ENCODE data around the gene NRXN3.
"Not testable (repeated sequence)": the region's sequence is repeated elsewhere in the genome, so short reads cannot be mapped to it uniquely, and the experiment has no call there.

The NRXN3 gene

DNA sequence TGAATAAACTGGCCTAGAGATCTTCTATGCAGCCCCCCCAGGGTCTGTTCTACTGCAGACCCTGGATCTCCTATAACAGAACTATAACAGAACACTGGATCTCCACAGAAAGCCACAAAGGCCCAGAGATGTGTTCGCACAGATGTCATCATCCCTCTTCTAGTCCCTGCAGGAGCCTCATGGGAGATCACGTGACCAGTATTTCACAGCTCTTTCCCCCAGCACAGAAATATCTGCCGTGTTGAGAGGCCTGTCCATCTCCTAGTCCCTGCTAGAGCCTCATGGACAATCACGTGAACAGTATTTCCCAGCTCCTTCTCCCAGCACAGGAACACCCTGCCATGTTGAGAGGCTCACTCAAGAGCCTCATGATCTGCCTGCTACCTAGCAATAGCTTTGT is 331.7 kb downstream of the NRXN3 start:
- DNase-seq: no peak

DNA sequence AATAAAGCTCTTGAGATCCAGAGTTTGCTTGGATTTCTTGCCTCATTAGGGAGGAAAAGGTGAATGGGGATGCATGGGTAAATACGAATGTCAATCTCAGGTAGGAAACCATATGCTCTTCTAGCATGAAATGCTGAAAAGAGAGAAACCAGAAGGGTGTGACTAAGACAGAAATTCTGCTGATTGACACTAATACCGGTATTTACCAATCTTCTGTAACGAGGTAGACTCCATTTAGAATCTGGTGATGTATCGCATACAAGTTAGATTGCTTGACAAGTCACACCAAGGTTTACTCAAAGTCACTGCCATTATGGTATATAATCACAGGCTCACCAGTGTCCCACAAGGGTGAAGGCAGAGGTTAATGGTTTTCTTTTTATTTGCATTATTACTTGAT is 337.9 kb downstream of the NRXN3 start:
- no peak for DNase-seq

DNA sequence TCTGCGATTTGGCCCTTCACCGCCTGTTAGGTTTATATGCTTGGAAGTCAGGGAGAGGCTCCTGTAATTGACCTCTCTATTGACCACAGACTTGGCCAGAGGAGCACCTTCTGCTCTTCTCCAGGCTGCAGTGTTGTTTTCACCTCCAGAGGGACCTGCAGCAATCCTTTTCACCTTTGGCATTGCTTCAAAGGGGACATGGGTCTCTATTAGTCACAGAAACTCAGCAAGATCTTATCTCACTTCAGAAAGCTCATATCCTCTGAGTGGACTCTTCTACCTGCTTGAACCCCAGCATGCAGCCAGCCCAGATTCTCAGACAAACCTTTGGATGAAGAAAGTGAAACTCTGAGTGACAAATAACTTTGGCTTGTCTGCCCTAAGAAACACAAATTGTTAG is 339.3 kb downstream of the NRXN3 start:
- DNase-seq: no peak

DNA sequence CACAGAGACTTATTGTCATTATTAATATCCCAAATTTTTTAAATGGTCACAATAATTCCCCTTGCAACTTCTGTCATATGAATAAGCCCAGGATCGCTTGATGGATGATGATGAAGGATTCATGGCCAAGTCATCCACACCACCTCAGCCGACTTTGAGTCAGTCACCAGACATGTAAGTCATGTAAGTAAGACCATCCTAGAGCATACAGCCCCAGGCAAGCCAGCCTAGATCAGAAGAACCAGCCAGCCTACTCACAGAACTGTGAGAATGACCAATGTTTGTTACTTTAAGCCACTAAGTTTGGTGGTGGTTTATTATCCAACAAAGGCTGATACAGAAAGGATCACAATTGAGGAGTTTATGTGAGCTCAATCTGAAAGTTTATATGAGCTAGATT is 341.8 kb downstream of the NRXN3 start:
- DNase-seq: no peak

DNA sequence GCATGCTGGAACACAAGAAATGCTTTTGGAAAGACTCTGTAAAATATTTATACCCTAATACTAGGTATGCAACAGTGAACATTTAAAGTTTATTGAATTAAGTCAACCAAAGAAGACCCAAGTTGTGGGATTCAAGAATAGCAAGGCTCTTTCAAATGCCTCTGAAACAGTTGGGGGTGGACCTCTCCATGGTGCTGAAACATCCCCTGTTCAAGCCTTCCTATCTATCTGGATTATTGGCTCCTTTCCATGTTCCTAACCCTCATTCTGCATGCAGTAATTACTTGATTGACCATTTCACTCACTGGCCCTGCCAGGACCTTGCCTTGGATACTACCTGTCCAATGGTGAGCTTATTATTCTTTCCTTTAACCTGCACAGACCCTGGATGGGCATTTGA is 349.7 kb downstream of the NRXN3 start:
- DNase-seq: peak; percentile 22

DNA sequence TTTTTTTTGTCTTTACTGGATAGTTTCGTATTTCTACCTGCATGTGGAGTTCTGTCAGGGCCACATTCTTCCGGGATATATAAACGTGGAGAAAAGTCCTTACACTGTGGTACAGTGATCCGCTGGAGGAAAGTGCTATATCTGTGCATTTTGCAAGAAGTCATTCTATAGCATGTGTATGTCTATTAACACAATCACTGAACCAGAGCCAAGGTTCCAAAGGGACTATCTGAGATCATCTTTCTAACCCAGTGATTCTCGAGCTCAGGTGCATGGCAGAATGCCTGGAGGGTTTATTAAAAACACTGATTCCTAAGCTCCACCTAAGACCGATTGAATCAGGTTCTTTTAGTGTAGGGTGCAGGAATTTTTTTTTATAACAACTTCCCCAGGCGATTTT is 354.0 kb downstream of the NRXN3 start:
- no peak for DNase-seq

DNA sequence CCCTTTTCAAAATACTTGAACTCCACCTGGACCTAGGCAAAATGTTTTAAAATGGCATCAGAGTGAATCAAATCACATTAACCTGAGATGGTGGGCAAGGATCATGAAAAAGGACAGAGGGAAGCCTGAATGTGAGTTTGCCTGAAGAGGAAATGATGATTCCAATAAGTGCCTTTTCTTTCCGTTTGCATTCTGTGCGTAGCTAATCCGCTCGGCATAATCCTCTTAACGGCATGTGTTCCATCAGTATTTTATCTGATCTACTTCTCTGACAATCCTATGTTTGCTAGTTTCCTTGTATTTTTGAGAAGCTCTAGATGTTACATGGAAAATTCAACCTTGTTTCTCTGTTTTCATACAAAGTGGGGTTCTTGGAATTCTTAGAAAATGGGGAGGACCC is 354.6 kb downstream of the NRXN3 start:
- no peak for DNase-seq

DNA sequence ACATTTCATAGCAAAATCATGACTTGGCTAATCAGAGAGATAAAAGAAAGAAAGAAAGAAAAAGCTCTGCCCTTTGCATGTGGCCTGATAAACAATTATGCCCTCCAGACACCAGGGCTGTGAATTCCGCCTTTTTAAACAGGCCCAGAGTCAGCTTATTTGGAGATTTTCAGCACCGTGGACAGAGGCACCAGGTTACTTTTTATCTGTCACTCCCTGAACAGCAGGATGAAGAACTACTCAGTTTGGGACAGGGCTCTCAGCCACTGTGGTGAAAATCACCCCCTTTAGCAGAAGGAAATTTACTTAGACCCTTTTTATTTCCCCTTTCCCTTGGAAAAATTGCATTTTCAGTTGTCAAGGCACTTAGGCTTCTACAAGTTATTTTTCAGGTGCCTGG is 359.9 kb downstream of the NRXN3 start:
- DNase-seq: peak; percentile 14

DNA sequence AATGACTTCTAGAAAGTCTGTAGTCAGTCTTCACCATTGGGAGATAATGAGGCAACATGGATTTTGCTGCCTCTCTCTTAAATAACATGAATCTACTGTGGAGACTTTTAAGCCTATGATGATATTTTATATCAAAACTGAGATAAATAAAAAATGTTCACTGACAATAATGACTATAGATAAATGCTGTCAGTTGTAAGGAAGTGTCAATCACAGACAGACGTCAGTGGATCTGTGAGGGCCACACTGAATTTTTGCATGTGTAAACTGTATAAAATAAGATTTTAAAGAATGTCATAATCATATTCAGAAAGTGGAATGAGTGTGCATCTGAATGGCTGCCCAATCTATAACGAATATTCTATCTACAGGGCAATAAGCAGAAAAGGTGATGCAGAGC is 364.0 kb downstream of the NRXN3 start:
- DNase-seq: no peak

DNA sequence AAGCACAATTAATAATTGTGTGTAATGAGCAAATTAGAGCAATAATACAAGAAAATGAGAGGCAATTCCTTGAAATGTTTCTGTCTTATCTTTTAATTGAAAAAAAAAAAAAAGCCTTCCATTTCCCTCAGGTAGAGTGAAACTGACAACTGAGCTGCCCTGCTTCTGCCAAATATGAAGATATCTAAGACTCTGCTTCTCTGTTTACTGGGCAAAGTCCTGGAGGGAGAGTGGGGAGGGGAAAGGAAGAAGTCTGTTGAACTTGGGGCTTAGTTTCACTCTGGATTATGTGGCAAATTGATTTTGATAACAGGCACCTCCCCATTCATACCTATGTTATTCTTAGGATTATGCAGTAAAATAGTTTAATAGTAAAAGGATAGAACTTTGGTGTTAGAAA is 364.9 kb downstream of the NRXN3 start:
- DNase-seq: no peak

DNA sequence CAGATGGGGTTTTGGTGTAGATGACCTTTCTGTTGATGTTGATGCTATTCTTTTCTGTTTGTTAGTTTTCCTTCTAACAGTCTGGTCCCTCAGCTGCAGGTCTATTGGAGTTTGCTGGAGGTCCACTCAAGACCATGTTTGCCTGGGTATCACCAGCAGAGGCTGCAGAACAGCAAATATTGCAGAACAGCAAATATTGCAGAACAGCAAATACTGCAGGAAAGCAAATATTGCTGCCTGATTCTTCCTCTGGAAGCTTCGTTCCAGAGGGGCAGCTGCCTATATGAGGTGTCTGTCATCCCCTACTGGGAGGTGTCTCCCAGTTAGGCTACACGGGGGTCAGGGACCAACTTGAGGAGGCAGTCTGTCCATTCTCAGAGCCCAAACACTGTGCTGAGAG is 371.6 kb downstream of the NRXN3 start:
- not testable (repeated sequence) for DNase-seq

DNA sequence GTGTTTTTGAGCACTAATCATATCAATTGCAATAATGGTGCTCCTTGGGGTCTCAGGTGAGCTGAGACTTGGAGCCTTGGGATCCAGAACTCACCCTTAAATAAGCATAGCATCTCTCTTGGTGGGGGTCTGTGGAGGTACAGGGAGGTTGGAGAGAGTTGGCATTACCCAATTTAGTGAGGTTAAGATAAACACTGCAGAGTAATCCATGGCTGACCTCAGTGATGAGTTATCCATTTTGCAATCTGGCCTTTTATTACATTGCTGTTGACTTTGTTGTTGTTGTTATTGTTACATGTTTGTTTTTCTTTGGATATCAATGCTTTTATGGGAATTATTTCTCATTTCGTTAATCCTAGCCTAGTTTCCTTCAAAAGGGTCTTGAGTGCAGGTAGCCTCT is 373.3 kb downstream of the NRXN3 start:
- no peak for DNase-seq

DNA sequence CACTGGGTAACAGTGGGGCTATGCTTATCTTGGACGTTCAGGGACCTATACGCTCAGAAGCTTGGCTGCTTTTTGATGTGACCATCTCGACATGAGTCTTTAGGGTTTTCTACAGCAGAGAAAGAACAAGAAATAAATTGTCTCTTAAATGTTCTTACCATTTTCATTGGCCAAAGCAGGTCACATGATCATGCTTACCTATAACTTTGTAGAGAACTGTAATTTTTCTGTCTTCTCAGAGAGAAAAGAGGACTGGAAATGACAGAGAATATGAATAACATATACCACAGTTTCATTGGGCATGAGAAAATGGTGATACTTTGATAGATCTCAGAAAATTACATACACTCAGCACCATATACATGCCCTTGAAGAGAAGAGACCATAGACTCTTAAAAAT is 390.9 kb downstream of the NRXN3 start:
- DNase-seq: no peak

DNA sequence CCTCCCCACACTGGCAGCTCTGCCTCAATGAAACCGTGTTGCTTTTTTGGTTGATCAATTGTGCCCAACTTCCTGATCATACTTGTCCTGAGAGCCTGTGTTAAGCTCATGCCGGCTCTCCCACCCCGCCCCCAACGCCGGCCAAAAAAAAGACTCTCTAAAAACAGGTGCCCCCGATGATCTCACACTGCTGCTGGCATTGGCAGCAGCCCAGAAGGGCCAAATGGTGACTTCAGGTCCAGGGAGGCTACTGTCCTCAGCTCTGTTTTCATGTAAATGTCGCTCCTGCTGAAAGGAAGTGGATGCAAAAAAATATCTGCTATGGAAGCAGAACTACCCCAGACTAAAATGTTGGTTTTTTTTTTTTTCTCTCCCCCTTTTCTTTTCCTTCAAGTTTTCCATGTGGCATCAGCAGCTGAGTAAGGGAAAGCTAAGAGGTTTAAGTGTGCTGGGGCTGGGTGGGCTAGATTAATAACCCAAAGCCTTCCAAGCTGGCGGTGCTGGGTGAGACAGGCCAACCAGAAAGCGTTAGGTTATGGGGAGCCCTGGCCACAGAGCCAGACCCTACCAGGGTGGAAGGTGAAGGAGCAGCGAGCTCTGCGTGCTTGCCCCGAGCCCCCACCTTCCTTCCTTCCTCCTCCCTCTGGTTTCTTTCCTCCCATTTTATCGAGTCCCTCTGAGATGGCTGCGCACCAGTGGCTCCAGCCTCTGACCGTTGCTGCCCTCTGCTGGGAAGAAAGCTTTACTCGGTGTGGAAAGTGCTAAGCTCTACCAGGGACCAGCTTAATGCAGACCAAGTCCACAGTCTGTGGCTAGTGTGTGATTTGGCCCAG is 396.1 kb downstream of the NRXN3 start:
- DNase-seq: peak; percentile 63

DNA sequence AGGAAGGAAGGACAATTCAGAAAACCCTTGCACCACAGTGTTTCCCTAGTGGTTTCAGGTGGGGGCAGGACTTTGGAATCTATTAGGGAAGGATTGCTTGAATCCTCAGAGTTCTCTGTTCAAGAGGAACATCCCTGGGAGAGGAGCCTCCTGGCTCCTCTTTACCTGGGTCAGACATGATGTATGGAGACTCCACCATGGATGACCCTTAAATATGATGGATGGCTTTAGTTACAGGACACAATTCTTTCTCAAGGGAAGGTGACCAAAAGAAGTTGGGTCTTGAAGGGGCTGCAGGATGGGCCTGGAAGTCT is 396.6 kb downstream of the NRXN3 start:
- no peak for DNase-seq

DNA sequence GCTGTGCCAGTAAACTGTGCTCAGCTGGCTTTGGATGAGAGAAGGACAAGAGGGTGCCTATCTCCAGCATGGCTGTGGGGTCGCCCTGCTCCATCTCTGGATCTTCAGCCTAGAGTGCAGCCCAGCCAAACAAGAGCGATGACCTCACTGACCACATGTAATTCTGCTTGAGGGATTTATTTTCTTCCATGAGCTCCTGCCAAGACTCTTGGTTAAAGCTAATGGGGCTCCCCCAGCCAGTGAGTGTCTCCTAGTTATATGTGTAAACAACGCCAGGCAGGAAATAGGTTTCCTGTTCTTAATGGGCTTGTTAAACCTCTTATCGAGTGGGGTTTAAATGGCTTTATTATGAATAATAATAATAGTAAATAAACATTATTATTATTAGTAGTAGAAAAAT is 397.2 kb downstream of the NRXN3 start:
- DNase-seq: peak; percentile 4

DNA sequence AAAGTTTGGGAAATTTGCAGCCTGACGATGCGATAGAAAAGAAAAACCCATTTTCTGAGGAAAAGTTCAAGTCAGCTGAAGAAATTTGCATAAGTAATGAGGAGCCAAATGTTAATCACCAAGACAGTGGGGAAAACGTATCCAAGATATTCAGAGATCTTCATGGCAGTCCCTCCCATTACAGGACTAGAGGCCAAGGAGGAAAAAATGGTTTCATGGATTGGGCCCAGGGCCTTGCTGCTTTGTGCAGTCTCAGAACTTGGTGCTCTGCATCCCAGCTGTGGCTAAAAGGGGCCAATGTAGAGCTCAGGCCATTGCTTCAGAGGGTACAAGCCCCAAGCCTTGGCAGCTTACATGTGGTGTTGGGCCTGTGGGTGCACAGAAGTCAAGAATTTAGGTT is 403.6 kb downstream of the NRXN3 start:
- DNase-seq: not testable (repeated sequence)

DNA sequence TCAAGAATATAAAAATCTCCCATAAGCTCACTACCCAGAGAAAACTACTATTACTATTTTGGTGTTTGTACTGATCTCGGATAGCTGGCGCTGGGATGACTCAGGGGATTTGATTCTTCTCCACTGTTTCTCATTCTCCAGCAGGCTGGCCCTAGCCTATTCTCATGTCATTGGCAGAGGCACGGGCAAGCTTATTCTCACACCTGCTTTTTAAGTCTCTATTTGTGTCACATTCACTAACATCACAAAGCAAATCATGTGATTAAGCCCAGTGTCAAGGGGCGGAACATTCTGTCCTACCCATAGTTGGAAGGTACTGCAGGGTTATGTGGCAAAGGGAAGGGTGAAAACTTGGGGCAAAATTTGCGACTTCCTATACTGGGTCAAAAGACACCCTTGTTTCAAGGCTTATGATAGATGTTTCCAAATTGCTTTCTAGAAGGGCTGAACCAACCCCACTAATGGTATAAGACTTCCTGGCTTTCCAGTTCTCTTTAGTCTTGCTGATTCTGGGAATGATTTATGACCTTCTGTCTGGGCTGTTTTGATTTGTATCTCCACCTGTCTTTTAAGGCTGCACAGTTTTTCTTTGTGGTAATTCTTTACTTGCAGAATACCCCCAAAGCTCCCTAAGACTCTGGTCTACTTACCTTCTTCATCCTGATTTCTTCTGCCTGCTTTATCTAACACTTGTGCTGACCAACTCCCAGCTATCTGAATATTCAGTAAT is 406.4 kb downstream of the NRXN3 start:
- no peak for DNase-seq

DNA sequence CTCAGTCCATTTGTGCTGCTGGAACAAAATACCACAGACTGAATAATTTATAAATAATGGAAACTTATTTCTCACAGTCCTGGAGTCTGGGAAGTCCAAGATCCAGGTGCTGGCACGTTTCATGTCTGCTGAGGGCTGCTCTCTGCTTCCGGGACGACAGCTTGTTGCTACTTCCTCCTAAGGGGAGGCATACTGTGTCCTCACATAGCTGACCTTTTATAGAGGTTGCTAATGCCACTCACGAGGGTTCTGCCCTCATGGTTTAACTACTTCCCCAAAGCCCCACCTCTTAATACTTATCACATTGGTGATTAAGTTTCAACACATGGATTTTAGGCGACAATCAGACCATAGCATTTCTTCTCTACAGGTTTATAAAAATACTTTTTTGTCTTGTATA is 411.1 kb downstream of the NRXN3 start:
- no peak for DNase-seq

DNA sequence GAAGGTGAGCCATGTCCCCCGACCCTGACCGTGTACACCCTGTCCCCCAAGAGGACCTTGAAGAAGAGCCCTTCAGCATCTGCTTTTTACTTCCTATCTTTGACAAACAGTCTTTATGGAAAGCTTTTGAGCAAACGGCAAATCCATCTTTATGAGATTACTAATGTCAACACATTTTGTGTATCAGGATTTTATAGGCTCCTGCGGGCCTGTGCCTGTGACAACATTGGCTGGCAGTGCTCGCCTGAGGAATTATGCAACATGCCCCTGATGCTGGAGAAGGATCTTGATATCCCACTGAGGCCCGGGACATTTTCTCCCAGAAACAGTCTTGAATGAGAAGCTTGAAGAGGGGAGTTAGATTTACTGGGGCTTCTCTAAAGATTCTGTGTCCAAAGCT is 416.5 kb downstream of the NRXN3 start:
- no peak for DNase-seq

DNA sequence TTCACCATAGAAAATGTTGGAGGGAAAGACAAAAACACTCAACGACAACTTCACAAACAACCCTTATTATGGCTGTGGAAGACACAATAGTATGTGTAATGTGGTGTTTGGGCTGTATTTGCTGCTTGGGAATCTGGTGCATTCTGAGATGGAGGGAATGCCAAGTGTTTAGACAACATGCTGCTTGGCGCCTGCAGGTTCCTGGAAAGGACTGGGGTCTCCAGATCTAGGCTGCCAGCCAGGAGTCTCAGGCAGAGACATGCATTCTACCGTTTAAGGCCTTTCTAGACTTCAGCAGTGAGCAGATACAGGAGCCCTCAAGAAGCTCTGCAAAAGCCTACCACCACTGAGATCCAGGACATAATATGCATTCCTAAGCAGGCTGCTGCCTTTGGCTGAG is 418.7 kb downstream of the NRXN3 start:
- no peak for DNase-seq

DNA sequence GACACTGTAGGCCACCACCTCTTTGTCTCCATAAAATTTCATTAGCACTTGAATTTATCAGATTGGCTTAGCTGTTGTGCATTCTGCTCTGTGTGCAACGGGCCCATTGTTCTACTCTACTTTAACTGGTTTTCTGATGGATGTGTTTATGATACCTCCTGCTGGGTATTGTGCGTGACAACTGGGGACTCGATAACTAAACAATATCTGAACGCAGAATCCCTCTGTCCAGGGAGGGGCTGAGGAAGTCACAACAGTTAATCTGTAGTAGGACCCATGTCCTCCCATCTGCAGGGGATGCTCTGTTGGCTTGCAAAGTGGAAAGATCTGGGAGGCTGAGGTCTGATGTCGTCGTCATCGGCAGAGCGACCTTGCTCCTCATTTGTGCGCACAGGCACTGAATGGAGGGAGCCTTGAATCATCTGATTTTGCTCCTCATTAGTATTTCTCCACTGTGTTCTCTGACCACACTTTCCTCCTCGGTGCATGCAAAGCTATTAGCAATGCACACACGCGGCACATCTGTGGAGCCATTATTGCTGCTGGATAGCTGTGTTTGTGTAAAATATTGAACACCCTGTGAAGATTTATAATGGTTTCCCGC is 422.5 kb downstream of the NRXN3 start:
- DNase-seq: no peak

DNA sequence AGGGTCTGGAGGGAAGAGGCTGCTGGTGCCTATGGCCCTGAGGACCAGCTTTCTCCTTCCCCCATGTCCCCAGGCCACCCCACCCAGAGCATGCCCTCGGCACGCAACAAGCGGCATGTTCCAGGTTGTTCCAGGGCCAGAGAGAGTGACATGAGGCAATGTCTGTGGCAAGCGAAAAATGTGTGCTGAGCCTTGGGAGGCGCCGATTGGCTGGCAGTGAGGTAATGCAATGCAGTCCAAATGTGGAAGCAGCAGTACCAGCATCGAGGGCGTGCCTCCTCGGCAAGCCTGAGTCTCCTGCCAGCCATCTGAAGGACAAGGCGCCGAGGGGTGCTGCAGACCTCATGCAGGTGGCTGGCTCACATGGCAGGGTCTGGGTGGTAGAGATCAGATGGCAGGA is 423.8 kb downstream of the NRXN3 start:
- no peak for DNase-seq

DNA sequence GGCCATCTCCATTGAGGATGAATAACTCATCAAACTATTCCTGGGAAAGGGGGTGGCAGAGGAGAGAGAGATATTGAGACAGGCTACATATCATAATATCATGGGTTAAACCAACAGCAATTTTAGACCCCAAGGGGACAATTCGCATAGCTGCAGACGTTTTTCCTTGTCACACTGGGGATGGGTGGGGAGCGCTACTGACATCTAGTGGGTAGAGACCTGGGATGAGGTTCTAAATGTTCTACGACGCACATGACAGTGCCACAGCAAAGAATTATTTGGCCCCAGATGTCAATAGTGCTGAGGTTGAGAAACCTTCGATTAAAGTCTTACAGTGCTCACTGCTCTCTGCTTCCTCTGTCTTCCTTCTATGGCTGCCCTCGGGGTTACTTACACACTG is 425.6 kb downstream of the NRXN3 start:
- DNase-seq: no peak

Data from fibroblast of skin of right biceps (primary cell).